VCaP (cell line): Measurements from ENCODE around the gene DTD1.
A peak's percentile ranks its signal among the peaks of the same experiment; 100 is the strongest.

Experiments used
- H3K27ac ChIP-seq: fragments of 450-650 bp; 2 replicates; pipeline ENCODE4 v1.5.1; 2017
- CTCF ChIP-seq: fragments of 450-650 bp; conservative IDR thresholded peaks from 2 replicates; pipeline ENCODE4 v1.5.1; 2017; ENCODE audit warnings: mild to moderate bottlenecking, moderate library complexity

Gene DTD1

DNA sequence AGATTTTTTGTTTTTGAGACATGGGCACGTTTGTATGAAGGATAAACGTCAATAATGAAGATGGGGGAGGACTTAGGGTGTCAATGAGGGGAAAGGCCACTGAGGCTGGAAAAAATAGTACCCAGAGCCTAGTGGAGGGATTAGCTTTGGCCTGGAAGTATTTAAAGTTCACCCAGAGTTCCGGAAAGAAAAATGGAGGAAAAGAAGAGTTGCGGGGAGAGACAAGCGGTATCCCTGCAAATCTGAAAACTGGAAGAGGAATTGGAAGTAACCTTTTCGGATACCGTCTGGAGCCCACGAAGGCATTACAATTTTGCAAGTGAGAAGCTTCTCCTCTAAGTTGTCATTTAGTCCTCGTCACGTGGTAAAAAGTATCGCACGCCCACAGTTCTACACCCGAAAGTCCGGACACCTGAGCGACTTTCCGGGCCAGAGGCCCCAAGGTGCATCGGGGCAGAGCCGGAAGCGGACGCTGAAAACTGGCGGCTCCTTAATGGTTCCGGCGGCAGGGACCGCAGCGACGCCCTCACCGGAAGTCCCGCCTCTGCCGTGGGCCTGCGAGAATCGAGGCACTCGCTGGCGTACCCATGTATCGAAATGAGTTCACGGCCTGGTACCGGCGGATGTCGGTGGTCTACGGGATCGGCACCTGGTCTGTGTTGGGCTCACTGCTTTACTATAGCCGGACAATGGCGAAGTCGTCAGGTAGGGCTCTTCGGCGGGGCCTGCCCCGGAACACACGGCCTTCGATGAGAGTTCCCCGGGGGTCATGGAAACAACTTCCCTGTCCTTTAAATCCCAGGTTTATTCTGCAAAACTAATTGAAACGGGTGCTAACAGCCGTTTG, 20.7 kb upstream of the DTD1 start, which contains the start of gene SMIM26:
SMIM26 (plus strand) TSS at position 541 of the 847 bp plus-strand sequence; CDS start at position 588, 47 bp downstream.
- peak within 1 kb of the TSS; percentile 87 for H3K27ac ChIP-seq
- TF ChIP-seq CTCF, result no peak

DNA sequence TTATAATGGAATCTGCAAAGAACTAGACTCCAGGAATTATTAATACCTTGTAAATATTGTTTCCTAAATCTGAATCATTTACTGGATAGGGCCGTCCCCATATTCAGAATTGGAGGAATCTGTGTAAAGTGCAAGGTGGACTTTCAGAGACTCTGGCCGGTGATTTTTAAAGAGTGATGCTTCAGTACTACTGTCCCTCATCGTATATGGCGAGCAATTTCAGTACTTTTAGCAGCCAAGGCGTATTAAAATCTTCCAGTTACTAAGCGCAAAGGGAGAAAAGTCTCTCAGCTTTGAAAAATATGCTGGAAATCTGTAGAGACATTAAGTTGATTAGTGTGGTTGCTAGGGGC, 20.1 kb upstream of the DTD1 start:
- no peak for TF ChIP-seq CTCF
- H3K27ac ChIP-seq, result peak overlapping the region; percentile 87

DNA sequence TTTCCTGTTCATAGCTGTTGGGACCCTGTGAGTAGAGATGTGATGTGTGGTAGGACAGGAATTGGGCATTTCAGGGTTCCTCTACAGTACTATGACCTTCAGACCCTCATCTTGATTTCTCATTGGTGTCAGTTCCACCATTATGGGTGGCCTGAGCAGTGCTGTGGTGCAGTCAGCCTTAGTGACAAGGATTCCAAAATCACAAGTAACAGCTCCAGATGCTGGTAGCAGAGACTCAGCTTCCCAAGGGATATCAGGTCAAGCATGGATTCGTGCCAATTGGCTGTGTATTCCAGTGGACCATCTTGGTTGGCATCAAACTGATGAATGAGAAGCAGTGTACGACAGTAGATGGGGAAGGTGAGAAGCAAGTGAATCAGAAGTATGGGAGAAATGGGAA, 16.8 kb upstream of the DTD1 start:
- no peak overlapping the region for H3K27ac ChIP-seq
- TF ChIP-seq CTCF, result no peak

DNA sequence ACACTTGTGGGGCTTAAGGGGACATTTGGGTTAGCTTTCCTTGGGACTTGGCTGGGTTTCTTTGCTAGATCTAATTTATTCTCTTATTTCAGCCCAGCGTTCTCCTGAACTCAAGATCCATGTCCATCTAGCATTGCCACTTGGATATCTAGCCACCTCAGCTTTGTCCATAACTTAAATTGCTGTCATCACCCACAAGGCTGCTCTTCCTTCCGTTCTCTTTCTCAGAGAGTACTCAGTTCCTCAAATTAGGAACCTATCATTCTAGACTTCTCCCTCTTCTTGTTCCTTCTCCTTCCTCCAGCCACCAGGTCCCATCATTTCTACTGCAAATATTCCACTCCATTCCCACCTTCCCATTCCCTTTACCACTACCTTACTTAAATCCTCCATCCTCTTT, 16.3 kb upstream of the DTD1 start:
- no peak overlapping the region for H3K27ac ChIP-seq
- TF ChIP-seq CTCF, result no peak

- no peak for TF ChIP-seq CTCF
- peak overlapping the region; percentile 30; the same call in 1 of the 2 replicates for H3K27ac ChIP-seq
These were observed 9.9 kb upstream of the DTD1 start for GRCh38 chr20:18577942-18578341.

GRCh38 chr20:18578581-18578980, 9.3 kb upstream of the DTD1 start:
- no peak for TF ChIP-seq CTCF
- peak overlapping the region; percentile 30; the same call in 1 of the 2 replicates for H3K27ac ChIP-seq

- no peak overlapping the region for H3K27ac ChIP-seq
- TF ChIP-seq CTCF, result no peak
These were observed 7.8 kb upstream of the DTD1 start for GRCh38 chr20:18580012-18580411.
